Body of pancreas (tissue), 4 donors: ENCODE measurements around the gene CRLF1.

Source experiments
- CTCF ChIP-seq, 7 experiments: fragments of 450-650 bp in 4 of 7; fragments of 200-600 bp in 3 of 7; sonication (generic) in 3 of 7; IDR thresholded peaks; one replicate each; pipeline ENCODE4 v1.5.1; 2016 to 2019; ENCODE audit warnings: antibody characterized with exemption in 7 of 7
- POLR2A ChIP-seq, 3 donors: fragments of 450-650 bp; IDR thresholded peaks; one replicate each; pipeline ENCODE4 v1.6.1; 2016; ENCODE audit warnings: antibody characterized with exemption in 3 of 3, mild to moderate bottlenecking in 2 of 3

DNA sequence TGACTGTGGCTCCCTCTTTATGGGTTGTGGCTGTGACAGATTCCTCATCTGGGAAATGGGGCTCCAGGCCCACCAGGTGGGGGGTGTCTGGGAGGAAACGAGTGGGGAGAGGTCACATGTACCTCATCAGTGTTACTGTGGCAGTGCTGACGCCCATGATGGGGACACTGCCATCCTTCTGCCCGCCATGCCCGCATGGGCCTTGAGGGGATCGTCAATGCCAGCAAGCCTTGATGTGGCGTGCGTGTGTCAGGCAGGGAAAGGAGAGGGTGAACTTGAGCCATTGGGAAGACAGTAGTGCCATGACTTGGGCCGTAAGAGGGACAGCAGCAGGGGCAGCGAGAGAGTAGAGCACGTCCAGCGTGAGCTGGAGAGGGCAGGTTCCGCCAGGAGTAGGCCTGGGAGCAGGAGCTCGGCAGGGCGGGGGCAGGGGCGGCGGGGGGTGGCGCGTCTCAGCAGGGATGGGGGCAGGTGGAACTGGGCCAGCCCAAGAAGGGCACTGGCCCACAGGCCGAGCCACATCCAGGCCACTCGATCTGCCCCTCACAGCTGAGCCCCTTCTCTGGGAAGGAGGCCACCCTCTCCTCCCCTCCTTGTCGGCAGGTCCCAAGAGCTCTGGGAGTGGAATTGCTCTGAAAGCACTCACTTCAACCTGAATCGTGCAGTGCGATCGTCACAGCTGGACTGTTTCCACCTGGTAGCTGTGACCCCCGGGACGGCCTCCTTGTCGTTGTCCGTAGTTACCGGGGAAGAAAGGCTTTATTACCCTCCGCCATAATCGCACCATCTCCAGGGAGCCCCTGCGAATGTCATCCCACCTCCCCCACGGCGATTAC, 40.2 kb upstream of the CRLF1 start:
- no peak for TF ChIP-seq CTCF (IDR thresholded peaks at IDR 0.05)
- TF ChIP-seq POLR2A (IDR thresholded peaks at IDR 0.05): no peak
